Activated CD4-positive, alpha-beta memory T cell treated with anti-CD3 and anti-CD28 coated beads, Interleukin-2, amount 10 ng/mL, durations not matched to agents 7 days and 5 days (primary cell): Measurements from ENCODE around the gene FAM83G. TPM values are rescaled to one million over a fixed set of nuclear protein-coding genes. Genes with fewer than 3 reads are reported as not detected.

ENCODE experiments used
- CTCF ChIA-PET: fragments of 350-600 bp; sonication (Branson Sonifier 250); formaldehyde crosslinking; loops from one replicate; lab custom pipeline; 2021; ENCODE audit warnings: antibody characterized with exemption, inconsistent platforms; lab: Charles Lee
- POLR2A ChIA-PET: fragments of 350-600 bp; sonication (Branson Sonifier 250); formaldehyde crosslinking; loops from one replicate; lab custom pipeline; 2021; ENCODE audit warnings: antibody characterized with exemption; lab: Charles Lee
- DNase-seq: peaks from one replicate; pipeline ENCODE4 v3.0.0-alpha.2; 2020
- H3K27ac Mint-ChIP-seq: one replicate; pipeline ENCODE4 v1.8.0; 2021; ENCODE audit warnings: mild to moderate bottlenecking, mixed read lengths
- H3K27me3 Mint-ChIP-seq: one replicate; pipeline ENCODE4 v1.8.0; 2021; ENCODE audit warnings: mixed read lengths
- H3K36me3 Mint-ChIP-seq: one replicate; pipeline ENCODE4 v1.8.0; 2021; ENCODE audit warnings: low read depth, mixed read lengths
- H3K4me1 Mint-ChIP-seq: one replicate; pipeline ENCODE4 v1.8.0; 2021; ENCODE audit warnings: mixed read lengths
- H3K4me3 Mint-ChIP-seq: one replicate; pipeline ENCODE4 v1.8.0; 2021; ENCODE audit warnings: mild to moderate bottlenecking, mixed read lengths
- H3K9me3 Mint-ChIP-seq: one replicate; pipeline ENCODE4 v1.8.0; 2021; ENCODE audit warnings: mixed read lengths
- total RNA-seq, 2 experiments: library from RNA; stranded (reverse); gene quantifications; one replicate each; pipeline ENCODE4 v1.2.3, GENCODE V29; 2021

The FAM83G gene
- total RNA-seq, 2 experiments from 2014 or later = 6.4 to 6.5 TPM

- Mint-ChIP-seq H3K9me3 (no peaks in the 10 kb centered on the region), H3K27ac (peak overlapping the region; percentile 29), H3K4me3 (no peak overlapping the region), H3K36me3 (peaks cover 30% of the 10 kb centered on the region), H3K4me1 (peaks cover 32% of the 10 kb centered on the region), H3K27me3 (no peaks in the 10 kb centered on the region)
- ChIA-PET CTCF (interaction anchor here (1.0 kb wide), 1 partner anchor 40 kb away, joined by 4 read pairs; no protein-coding TSS in a partner anchor), POLR2A (no interaction called here)
- DNase-seq = no peak
Observed at GRCh38 chr17:18920911-18921441, 83.6 kb downstream of the FAM83G start.

DNA sequence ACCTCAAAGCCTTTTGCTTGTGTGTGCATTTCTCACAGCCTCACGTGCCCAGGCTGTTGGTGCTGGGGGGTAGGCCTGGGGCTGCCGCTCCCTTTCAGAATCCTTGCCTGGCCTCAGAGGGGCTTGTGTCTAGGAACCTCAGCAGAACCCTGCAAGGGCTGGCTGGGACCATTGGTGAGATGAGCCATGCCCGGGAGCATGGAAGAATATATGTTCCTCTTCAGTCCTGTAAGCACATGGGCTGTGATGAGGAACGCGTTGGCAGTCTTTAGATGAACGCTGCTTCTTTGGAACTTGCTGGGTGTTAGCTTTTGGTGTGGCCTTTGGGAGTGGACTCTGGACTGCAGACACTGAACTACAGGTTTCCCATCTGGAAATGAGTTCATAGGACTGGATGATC lies 84.6 kb downstream of the FAM83G start:
- Mint-ChIP-seq H3K36me3 (peaks cover 29% of the 10 kb centered on the region), H3K4me3 (no peak overlapping the region), H3K4me1 (peaks cover 28% of the 10 kb centered on the region), H3K27ac (no peak overlapping the region), H3K9me3 (no peaks in the 10 kb centered on the region), H3K27me3 (no peaks in the 10 kb centered on the region)
- no peak for DNase-seq
- ChIA-PET POLR2A (no interaction called here), CTCF (no interaction called here)

Other genes with a start within 250 kb of the FAM83G start
- gene TVP23B, start 223.6 kb downstream of the FAM83G start, total RNA-seq = 10 to 100 TPM; 25.5 to 27.4 TPM
- 10 to 100 TPM; 36.0 to 36.6 TPM for gene PRPSAP2, start 146.6 kb downstream of the FAM83G start, total RNA-seq
- gene SLC5A10, start 52.6 kb downstream of the FAM83G start, total RNA-seq = not detected
- gene GRAP, start 42.2 kb upstream of the FAM83G start, total RNA-seq = 10 to 100 TPM; 15.4 to 16.1 TPM
- gene GRAPL, start 122.8 kb upstream of the FAM83G start, total RNA-seq = 10 to 100 TPM in 1 of 2 experiments, 1 to 10 TPM in 1; 9.2 to 10.1 TPM
- gene EPN2, start 232.6 kb upstream of the FAM83G start, total RNA-seq = 1 to 10 TPM; 6.3 to 7.7 TPM